Fibroblast of mammary gland (primary cell): ENCODE data around the gene MGAT4D.
A peak's percentile ranks its signal among the peaks of the same experiment; 100 is the strongest.

Experiments
- DNase-seq: peaks from one replicate; pipeline ENCODE4 v3.0.0-alpha.2; 2010; ENCODE audit warnings: low read depth
- H3K4me3 ChIP-seq: 2 replicates; pipeline ENCODE4 v1.5.1; 2011; ENCODE audit warnings: low read depth, mild to moderate bottlenecking, low read length, moderate library complexity; ENCODE audit not compliant: control insufficient read depth
- TF ChIP-seq, protein P1 (sequence below): conservative IDR thresholded peaks from 2 replicates; pipeline ENCODE4 v1.5.1; 2011; ENCODE audit warnings: low read depth, low read length, inconsistent platforms; ENCODE audit not compliant: control insufficient read depth, insufficient read depth

MGAT4D gene

DNA sequence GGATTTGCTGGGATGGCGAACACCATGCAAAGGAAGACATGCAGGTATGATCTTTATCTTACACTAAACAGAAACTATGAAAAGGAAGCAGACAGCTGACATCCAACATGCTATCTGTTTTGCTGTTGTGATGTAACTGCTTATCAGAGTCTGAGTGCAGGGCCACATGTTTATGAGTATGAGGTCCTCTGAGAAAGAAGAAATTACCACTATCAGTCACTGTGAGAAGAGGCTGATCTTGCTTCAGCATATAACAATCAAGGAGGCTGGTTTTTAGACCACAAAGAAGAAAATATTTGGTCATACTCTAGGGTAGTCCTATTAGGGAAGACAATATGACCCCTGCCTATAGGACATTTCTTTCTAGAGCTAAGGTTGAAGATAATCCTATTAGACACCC, 89.1 kb downstream of the MGAT4D start:
- TF ChIP-seq, protein P1, sequence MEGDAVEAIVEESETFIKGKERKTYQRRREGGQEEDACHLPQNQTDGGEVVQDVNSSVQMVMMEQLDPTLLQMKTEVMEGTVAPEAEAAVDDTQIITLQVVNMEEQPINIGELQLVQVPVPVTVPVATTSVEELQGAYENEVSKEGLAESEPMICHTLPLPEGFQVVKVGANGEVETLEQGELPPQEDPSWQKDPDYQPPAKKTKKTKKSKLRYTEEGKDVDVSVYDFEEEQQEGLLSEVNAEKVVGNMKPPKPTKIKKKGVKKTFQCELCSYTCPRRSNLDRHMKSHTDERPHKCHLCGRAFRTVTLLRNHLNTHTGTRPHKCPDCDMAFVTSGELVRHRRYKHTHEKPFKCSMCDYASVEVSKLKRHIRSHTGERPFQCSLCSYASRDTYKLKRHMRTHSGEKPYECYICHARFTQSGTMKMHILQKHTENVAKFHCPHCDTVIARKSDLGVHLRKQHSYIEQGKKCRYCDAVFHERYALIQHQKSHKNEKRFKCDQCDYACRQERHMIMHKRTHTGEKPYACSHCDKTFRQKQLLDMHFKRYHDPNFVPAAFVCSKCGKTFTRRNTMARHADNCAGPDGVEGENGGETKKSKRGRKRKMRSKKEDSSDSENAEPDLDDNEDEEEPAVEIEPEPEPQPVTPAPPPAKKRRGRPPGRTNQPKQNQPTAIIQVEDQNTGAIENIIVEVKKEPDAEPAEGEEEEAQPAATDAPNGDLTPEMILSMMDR, result no peak
- DNase-seq, result no peak
- H3K4me3 ChIP-seq, result no peak overlapping the region

DNA sequence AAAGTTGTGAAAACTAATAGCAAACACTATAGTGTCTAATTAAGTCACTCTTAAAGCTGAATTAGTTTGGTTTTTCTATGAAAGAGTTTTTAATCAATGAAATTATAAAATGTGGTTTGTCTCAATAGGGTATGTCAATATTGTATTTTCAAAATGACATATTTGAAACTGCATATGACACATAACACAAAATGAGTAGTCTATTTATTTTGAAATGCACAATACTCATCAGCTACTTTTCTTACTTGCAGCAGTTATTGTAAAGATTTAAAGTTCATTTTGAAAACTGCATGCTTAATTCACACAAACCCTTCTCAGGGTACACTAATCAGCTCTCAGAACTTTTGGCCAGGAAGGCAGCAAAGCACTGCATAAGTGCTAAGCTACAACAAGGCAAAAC, 91.8 kb downstream of the MGAT4D start:
- TF ChIP-seq, protein P1, result no peak
- DNase-seq, result no peak
- H3K4me3 ChIP-seq, result no peak overlapping the region

DNA sequence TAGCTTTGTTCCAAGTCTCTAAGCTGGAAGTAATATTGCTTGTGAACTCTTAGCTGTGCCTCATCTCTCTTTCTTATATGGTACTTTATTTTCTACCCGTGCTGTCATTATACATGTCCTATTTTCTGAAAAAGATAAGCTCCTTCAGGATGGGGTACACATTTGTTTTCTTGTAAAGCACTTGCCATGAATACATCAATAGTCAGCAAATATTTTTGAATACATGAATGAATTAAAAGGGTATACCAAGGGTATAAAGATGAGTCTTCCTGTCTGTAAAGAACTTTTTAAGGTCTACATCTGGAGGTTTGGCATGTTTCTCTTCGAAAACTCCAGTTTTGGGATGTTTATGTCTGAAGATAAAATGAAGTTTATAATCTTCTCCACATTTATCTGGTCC, 98.0 kb downstream of the MGAT4D start:
- no peak overlapping the region for H3K4me3 ChIP-seq
- no peak for DNase-seq
- TF ChIP-seq, protein P1, result no peak

DNA sequence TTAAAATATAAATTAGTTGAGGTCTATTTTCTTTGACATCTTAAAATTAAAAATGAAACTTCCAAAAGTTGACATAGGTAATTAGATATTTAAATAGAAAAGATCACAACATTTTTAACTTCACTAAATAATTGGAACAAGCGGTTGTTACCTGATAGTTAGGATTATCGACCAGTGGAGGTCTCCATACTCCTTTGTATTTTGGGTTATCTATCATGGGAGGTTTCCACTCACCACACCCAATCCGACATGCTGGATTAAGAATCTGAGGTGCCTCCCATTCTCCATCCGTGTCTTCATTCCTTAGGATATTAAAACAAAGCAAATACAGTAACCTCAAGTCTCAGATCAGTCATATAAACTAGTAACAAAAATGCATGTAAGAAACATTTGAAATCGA, 102.4 kb downstream of the MGAT4D start:
- TF ChIP-seq, protein P1, result no peak
- no peak overlapping the region for H3K4me3 ChIP-seq
- DNase-seq, result peak; percentile 5
